OCI-LY7 (cell line): ENCODE results near the gene P2RX6. TPM values are rescaled to one million over a fixed set of nuclear protein-coding genes. Genes with fewer than 3 reads are reported as not detected.

Experiments
- BruUV-seq: library from RNA; stranded (reverse); fragments of 400-500 nt; replicated peaks from 2 replicates; lab custom pipeline; 2021; lab: Mats Ljungman, UMichigan
- CTCF ChIA-PET: fragments of 300-600 bp; sonication (Branson Sonifier 250); formaldehyde crosslinking; loops from one replicate; lab custom pipeline; 2022; ENCODE audit warnings: antibody characterized with exemption; ENCODE audit not compliant: unreplicated experiment; lab: Charles Lee
- POLR2A ChIA-PET: fragments of 300-600 bp; sonication (Branson Sonifier 250); formaldehyde crosslinking; loops from one replicate; lab custom pipeline; 2022; ENCODE audit warnings: antibody characterized with exemption; lab: Charles Lee
- DNase-seq: peaks from one replicate; pipeline ENCODE4 v3.0.0-alpha.2; 2015; ENCODE audit warnings: low spot score
- H2AFZ ChIP-seq: fragments of 200-600 bp; sonication (generic), shearing (Covaris generic); 2 replicates; pipeline ENCODE4 v1.6.1; 2014; ENCODE audit warnings: mild to moderate bottlenecking, antibody characterized with exemption, low read length, moderate library complexity
- H3K27ac ChIP-seq: fragments of 200-600 bp; sonication (generic); 2 replicates; pipeline ENCODE4 v1.5.1; 2014; ENCODE audit warnings: mixed run types, low read depth, mild to moderate bottlenecking, moderate library complexity, low read length, inconsistent platforms; ENCODE audit not compliant: poor library complexity, severe bottlenecking
- H3K36me3 ChIP-seq: fragments of 200-600 bp; sonication (generic); 2 replicates; pipeline ENCODE4 v1.6.1; 2014; ENCODE audit warnings: mild to moderate bottlenecking, antibody characterized with exemption, low read length, moderate library complexity, mixed read lengths; ENCODE audit not compliant: insufficient read depth
- H3K4me1 ChIP-seq: fragments of 200-600 bp; sonication (generic); 2 replicates; pipeline ENCODE4 v1.5.1; 2014; ENCODE audit warnings: mild to moderate bottlenecking, low read length; ENCODE audit not compliant: insufficient read depth, poor library complexity, severe bottlenecking
- H3K4me2 ChIP-seq: fragments of 200-600 bp; sonication (generic); 2 replicates; pipeline ENCODE4 v1.6.1; 2014; ENCODE audit warnings: mild to moderate bottlenecking, low read length
- H3K4me3 ChIP-seq: fragments of 200-600 bp; sonication (generic); 2 replicates; pipeline ENCODE4 v1.5.1; 2014; ENCODE audit warnings: mild to moderate bottlenecking, low read depth, low read length; ENCODE audit not compliant: poor library complexity, severe bottlenecking
- H3K79me2 ChIP-seq: fragments of 200-600 bp; sonication (generic); 2 replicates; pipeline ENCODE4 v1.6.1; 2016; ENCODE audit warnings: low read depth, mild to moderate bottlenecking, low read length, moderate library complexity, mixed read lengths; ENCODE audit not compliant: insufficient read depth
- H3K9me2 ChIP-seq: fragments of 200-600 bp; sonication (generic); 2 replicates; pipeline ENCODE4 v1.6.1; 2016; ENCODE audit warnings: mild to moderate bottlenecking, low read length, mixed read lengths; ENCODE audit not compliant: insufficient read depth
- H3K9me3 ChIP-seq: fragments of 200-600 bp; sonication (generic); 2 replicates; pipeline ENCODE4 v1.6.1; 2014; ENCODE audit warnings: mild to moderate bottlenecking, mixed run types, low read length, mixed read lengths
- H4K20me1 ChIP-seq: fragments of 200-600 bp; sonication (generic); 2 replicates; pipeline ENCODE4 v1.6.1; 2014; ENCODE audit warnings: mild to moderate bottlenecking, antibody characterized with exemption, low read length, moderate library complexity, mixed read lengths; ENCODE audit not compliant: insufficient read depth
- CTCF ChIP-seq: fragments of 200-600 bp; sonication (generic); conservative IDR thresholded peaks from 2 replicates; pipeline ENCODE4 v1.5.1; 2014; ENCODE audit warnings: mild to moderate bottlenecking, antibody characterized with exemption, low read length, moderate library complexity, mixed read lengths
- EZH2phosphoT487 ChIP-seq: fragments of 200-600 bp; sonication (generic); IDR thresholded peaks from 2 replicates; pipeline ENCODE4 v1.6.1; 2018; ENCODE audit warnings: low read depth, borderline replicate concordance, mild to moderate bottlenecking, mixed run types, antibody characterized with exemption, low read length, moderate library complexity, mixed read lengths
- intact Hi-C: fragments of 100-400 bp; cut with micrococcal nuclease; formaldehyde crosslinking; loops from one replicate; pipeline ENCODE4 v1.10.0; 2022; ENCODE audit not compliant: unreplicated experiment
- total RNA-seq, 2 experiments: library from RNA; depleted of rRNA in 1 of 2; stranded (reverse); fragments of >200 nt in 1 of 2; shearing (Covaris generic) in 1 of 2; gene quantifications; 2 replicates each; pipeline ENCODE4 v1.2.3, GENCODE V29; 2014 to 2022

Gene P2RX6
- total RNA-seq, 2 experiments from 2014 or later = 0.06 to 0.32 TPM

- peaks cover 19% of the 10 kb centered on the region; the same call in 1 of the 2 replicates for H3K36me3 ChIP-seq
- POLR2A ChIA-PET = no interaction called here
These were observed 23.5 kb upstream of the P2RX6 start for GRCh38 chr22:20991252-20992055.

GRCh38 chr22:20992056-20992442 lies 22.9 kb upstream of the P2RX6 start:
- DNase-seq = no peak
- no peak overlapping the region for H3K4me3 ChIP-seq
- H4K20me1 ChIP-seq = no peaks in the 10 kb centered on the region
- H3K4me1 ChIP-seq = no peaks in the 10 kb centered on the region
- intact Hi-C loops = no loop called here
- H2AFZ ChIP-seq = no peak overlapping the region
- CTCF ChIA-PET = interaction anchor here (0.6 kb wide), 1 partner anchor 12 kb away, joined by 3 read pairs; no protein-coding TSS in a partner anchor
- H3K79me2 ChIP-seq = no peaks in the 10 kb centered on the region
- H3K4me2 ChIP-seq = no peak overlapping the region
- POLR2A ChIA-PET = no interaction called here
- no peaks in the 10 kb centered on the region for H3K9me2 ChIP-seq
- peaks cover 15% of the 10 kb centered on the region; the same call in 1 of the 2 replicates for H3K36me3 ChIP-seq
- no peak overlapping the region for H3K27ac ChIP-seq
- TF ChIP-seq EZH2phosphoT487 (no peak), CTCF (no peak)
- H3K9me3 ChIP-seq = no peaks in the 10 kb centered on the region
- BruUV-seq = no TSS peak

More at GRCh38 chr22:20991252-20992055, 23.5 kb upstream of the P2RX6 start:
- CTCF ChIA-PET = interaction anchor here (0.6 kb wide), 1 partner anchor 12 kb away, joined by 3 read pairs; no protein-coding TSS in a partner anchor
- DNase-seq = no peak
- no peaks in the 10 kb centered on the region for H3K9me2 ChIP-seq
- no peak overlapping the region for H3K27ac ChIP-seq
- intact Hi-C loops = no loop called here
- H3K79me2 ChIP-seq = no peaks in the 10 kb centered on the region
- BruUV-seq = no TSS peak
- no peak overlapping the region for H3K4me3 ChIP-seq
- H2AFZ ChIP-seq = no peak overlapping the region
- no peaks in the 10 kb centered on the region for H4K20me1 ChIP-seq
- no peak overlapping the region for H3K4me2 ChIP-seq
- TF ChIP-seq CTCF = no peak
- TF ChIP-seq EZH2phosphoT487 = no peak
- no peaks in the 10 kb centered on the region for H3K4me1 ChIP-seq
- no peaks in the 10 kb centered on the region for H3K9me3 ChIP-seq
